Measurements from ENCODE around the gene MED20. TPM values are rescaled to one million over a fixed set of nuclear protein-coding genes. Genes with fewer than 3 reads are reported as not detected.

MED20 gene
- polyA plus RNA-seq, 1 of the 3 experiments (the other 2 are of a cell fraction) = 25.1 TPM

GRCh38 chr6:41894366-41895299 is 26.3 kb downstream of the MED20 start (continued):
- TF ChIP-seq CTCF (IDR thresholded peaks at IDR 0.05) = no peak
- TF ChIP-seq YY1 (IDR thresholded peaks at IDR 0.05; ENCODE audit: low read depth) = no peak
- TF ChIP-seq RXRA (IDR thresholded peaks at IDR 0.05; ENCODE audit: borderline replicate concordance, low read depth) = no peak
- no peak for TF ChIP-seq RCOR1 (IDR thresholded peaks at IDR 0.05; ENCODE audit: low read length)
- TF ChIP-seq SMC3 (IDR thresholded peaks at IDR 0.05; ENCODE audit: low read depth, low read length) = no peak
- TF ChIP-seq TEAD4 (IDR thresholded peaks at IDR 0.05; ENCODE audit: borderline replicate concordance, insufficient read depth) = no peak
- no peak for TF ChIP-seq MAX (IDR thresholded peaks at IDR 0.05; ENCODE audit: low read depth)
- TF ChIP-seq RAD21 (IDR thresholded peaks at IDR 0.05; ENCODE audit: low read length) = no peak
- TF ChIP-seq ZBTB33 (IDR thresholded peaks at IDR 0.05; ENCODE audit: borderline replicate concordance, low read depth) = no peak

GRCh38 chr6:41892921-41893564 is 27.9 kb downstream of the MED20 start:
- TF ChIP-seq SIN3A (IDR thresholded peaks at IDR 0.05; ENCODE audit: borderline replicate concordance, low read depth, low read length) (no peak), FOXJ3 (CRISPR knock-in tag; IDR thresholded peaks at IDR 0.05) (no peak), ZBTB33 (IDR thresholded peaks at IDR 0.05; ENCODE audit: borderline replicate concordance, low read depth) (no peak), GABPA (IDR thresholded peaks at IDR 0.05; ENCODE audit: low read depth) (no peak), MXI1 (IDR thresholded peaks at IDR 0.05; ENCODE audit: low read depth, low read length) (no peak), FOSL2 (IDR thresholded peaks at IDR 0.05; ENCODE audit: borderline replicate concordance, low read depth) (no peak)
- DNase-seq = no peak
- no peaks in the 10 kb centered on the region for H3K9me2 ChIP-seq
- H3F3A ChIP-seq (replicated peaks; ENCODE audit: insufficient read depth) = peaks cover 8% of the 10 kb centered on the region
- H3K9me3 ChIP-seq = no peaks in the 10 kb centered on the region
- no peak overlapping the region for H3K9ac ChIP-seq
- peaks cover 0 to 2% of the 10 kb centered on the region in 2 experiments for H3K36me3 ChIP-seq (replicated peaks in 1 of 2; ENCODE audit: control insufficient read depth in 1 of 2, insufficient read depth in 2 of 2, low read length in 1 of 2)
- 89% methylated on average over 4 of the region's 4 CpGs for WGBS (ENCODE audit: low lambda C conversion rate)
- H3K27me3 ChIP-seq (ENCODE audit: insufficient read depth) = no peaks in the 10 kb centered on the region
- no peak overlapping the region for H3K4me3 ChIP-seq (ENCODE audit: low read depth in 2 of 2, low read length in 1 of 2)
- 0 out of 2 replicates have a peak, but pooled peaks cover 3% of the 10 kb centered on the region for H3K79me2 ChIP-seq (ENCODE audit: insufficient read depth)
- H3K4me2 ChIP-seq = no peak overlapping the region
- no peak overlapping the region for H3K27ac ChIP-seq (ENCODE audit: low read depth in 2 of 2, low read length in 1 of 2)
- H2AFZ ChIP-seq (ENCODE audit: low read depth) = no peak overlapping the region
- H4K20me1 ChIP-seq (ENCODE audit: insufficient read depth) = no peaks in the 10 kb centered on the region
- H3K4me1 ChIP-seq (ENCODE audit: control insufficient read depth in 1 of 2, insufficient read depth in 2 of 2, low read depth in 1 of 2, low read length in 1 of 2) = peaks cover 5 to 12% of the 10 kb centered on the region in 2 experiments; a peak in 2 of 4 replicates
- ChIA-PET CTCF (interaction anchor here (1.4 to 2.3 kb wide), 2 partner anchors 15 to 28 kb away, joined by 4 to 6 read pairs; partner anchors contain the start of genes BYSL and MED20), POLR2A (no interaction called here)

Data from SK-N-SH (cell line).